ENCODE results near the gene ANKLE1. TPM values are rescaled to one million over a fixed set of nuclear protein-coding genes. Genes with fewer than 3 reads are reported as not detected.

ANKLE1 gene
- total RNA-seq, 1 donor from 2014 or later, result 2.3 TPM

- H3K4me3 Mint-ChIP-seq (ENCODE audit: unreplicated experiment), result no peak overlapping the region
These were observed 42.8 kb downstream of the ANKLE1 start for GRCh38 chr19:17324357-17325114.

GRCh38 chr19:17325133-17325532 is 43.4 kb downstream of the ANKLE1 start:
- Mint-ChIP-seq H3K9me3 (ENCODE audit: unreplicated experiment) (no peaks in the 10 kb centered on the region), H3K4me1 (ENCODE audit: unreplicated experiment) (no peaks in the 10 kb centered on the region), H3K4me3 (ENCODE audit: unreplicated experiment) (no peak overlapping the region), H3K36me3 (ENCODE audit: low read depth, unreplicated experiment) (peaks cover 13% of the 10 kb centered on the region), H3K27me3 (ENCODE audit: unreplicated experiment) (peaks cover 12% of the 10 kb centered on the region), H3K27ac (ENCODE audit: unreplicated experiment) (peak overlapping the region; percentile 42)
- TF ChIP-seq CTCF (IDR thresholded peaks at IDR 0.05; ENCODE audit: unreplicated experiment), result no peak
- no peak for DNase-seq (ENCODE audit: low spot score)

More at GRCh38 chr19:17324357-17325114, 42.8 kb downstream of the ANKLE1 start:
- TF ChIP-seq CTCF (IDR thresholded peaks at IDR 0.05; ENCODE audit: unreplicated experiment), result no peak
- H3K27me3 Mint-ChIP-seq (ENCODE audit: unreplicated experiment), result peaks cover 12% of the 10 kb centered on the region
- H3K4me1 Mint-ChIP-seq (ENCODE audit: unreplicated experiment), result no peaks in the 10 kb centered on the region
- H3K36me3 Mint-ChIP-seq (ENCODE audit: low read depth, unreplicated experiment), result peaks cover 15% of the 10 kb centered on the region
- DNase-seq (ENCODE audit: low spot score), result no peak
- no peaks in the 10 kb centered on the region for H3K9me3 Mint-ChIP-seq (ENCODE audit: unreplicated experiment)
- H3K27ac Mint-ChIP-seq (ENCODE audit: unreplicated experiment), result no peak overlapping the region

GRCh38 chr19:17325881-17326594 is 44.3 kb downstream of the ANKLE1 start:
- Mint-ChIP-seq H3K27me3 (ENCODE audit: unreplicated experiment) (peaks cover 15% of the 10 kb centered on the region), H3K27ac (ENCODE audit: unreplicated experiment) (no peak overlapping the region), H3K4me3 (ENCODE audit: unreplicated experiment) (peak overlapping the region; percentile 21), H3K9me3 (ENCODE audit: unreplicated experiment) (no peaks in the 10 kb centered on the region), H3K4me1 (ENCODE audit: unreplicated experiment) (no peaks in the 10 kb centered on the region), H3K36me3 (ENCODE audit: low read depth, unreplicated experiment) (peaks cover 16% of the 10 kb centered on the region)
- TF ChIP-seq CTCF (IDR thresholded peaks at IDR 0.05; ENCODE audit: unreplicated experiment), result no peak
- DNase-seq (ENCODE audit: low spot score), result no peak

- Mint-ChIP-seq H3K27me3 (ENCODE audit: unreplicated experiment) (peaks cover 15% of the 10 kb centered on the region), H3K36me3 (ENCODE audit: low read depth, unreplicated experiment) (peaks cover 16% of the 10 kb centered on the region), H3K9me3 (ENCODE audit: unreplicated experiment) (no peaks in the 10 kb centered on the region), H3K4me3 (ENCODE audit: unreplicated experiment) (peak overlapping the region; percentile 21), H3K27ac (ENCODE audit: unreplicated experiment) (no peak overlapping the region), H3K4me1 (ENCODE audit: unreplicated experiment) (no peaks in the 10 kb centered on the region)
- no peak for DNase-seq (ENCODE audit: low spot score)
- TF ChIP-seq CTCF (IDR thresholded peaks at IDR 0.05; ENCODE audit: unreplicated experiment), result no peak
These were observed 44.9 kb downstream of the ANKLE1 start for GRCh38 chr19:17326595-17326966.
